ENCODE measurements around the gene SKA2.

GRCh38 chr17:59129814-59130213 is 25.2 kb downstream of the SKA2 start:
- no peak for TF ChIP-seq CTCF (IDR thresholded peaks at IDR 0.05)
- TF ChIP-seq POLR2A (IDR thresholded peaks at IDR 0.05) = no peak
